HL-60 (cell line): ENCODE measurements around the gene RPS19BP1.

Experiments
- CTCF ChIP-seq: IDR thresholded peaks from one replicate; pipeline ENCODE4 v1.5.1; 2011; ENCODE audit warnings: low read length, control low read depth, inconsistent platforms; ENCODE audit not compliant: insufficient read depth
- GABPA ChIP-seq: IDR thresholded peaks from 2 replicates; pipeline ENCODE4 v1.6.1; 2012; ENCODE audit warnings: low read depth
- POLR2AphosphoS5 ChIP-seq: IDR thresholded peaks from 2 replicates; pipeline ENCODE4 v1.6.1; 2012; ENCODE audit warnings: low read depth
- REST ChIP-seq: IDR thresholded peaks from 2 replicates; pipeline ENCODE4 v1.6.1; 2012; ENCODE audit warnings: low read depth; ENCODE audit not compliant: insufficient replicate concordance
- SPI1 ChIP-seq: IDR thresholded peaks from 2 replicates; pipeline ENCODE4 v1.6.1; 2012; ENCODE audit warnings: low read depth, mild to moderate bottlenecking, borderline replicate concordance

GRCh38 chr22:39486951-39487825 lies 45.4 kb downstream of the RPS19BP1 start:
- TF ChIP-seq POLR2AphosphoS5 (no peak), GABPA (no peak), CTCF (no peak), SPI1 (no peak), REST (no peak)
